HG03439 (cell line): ENCODE data around the gene MPEG1.

ENCODE experiments used
- ATAC-seq: cut with Tn5 transposase; IDR thresholded peaks from one replicate; pipeline ENCODE4 v1.9.1; 2021; ENCODE audit warnings: mild to moderate bottlenecking, moderate library complexity; ENCODE audit not compliant: unreplicated experiment

MPEG1 gene, protein sequence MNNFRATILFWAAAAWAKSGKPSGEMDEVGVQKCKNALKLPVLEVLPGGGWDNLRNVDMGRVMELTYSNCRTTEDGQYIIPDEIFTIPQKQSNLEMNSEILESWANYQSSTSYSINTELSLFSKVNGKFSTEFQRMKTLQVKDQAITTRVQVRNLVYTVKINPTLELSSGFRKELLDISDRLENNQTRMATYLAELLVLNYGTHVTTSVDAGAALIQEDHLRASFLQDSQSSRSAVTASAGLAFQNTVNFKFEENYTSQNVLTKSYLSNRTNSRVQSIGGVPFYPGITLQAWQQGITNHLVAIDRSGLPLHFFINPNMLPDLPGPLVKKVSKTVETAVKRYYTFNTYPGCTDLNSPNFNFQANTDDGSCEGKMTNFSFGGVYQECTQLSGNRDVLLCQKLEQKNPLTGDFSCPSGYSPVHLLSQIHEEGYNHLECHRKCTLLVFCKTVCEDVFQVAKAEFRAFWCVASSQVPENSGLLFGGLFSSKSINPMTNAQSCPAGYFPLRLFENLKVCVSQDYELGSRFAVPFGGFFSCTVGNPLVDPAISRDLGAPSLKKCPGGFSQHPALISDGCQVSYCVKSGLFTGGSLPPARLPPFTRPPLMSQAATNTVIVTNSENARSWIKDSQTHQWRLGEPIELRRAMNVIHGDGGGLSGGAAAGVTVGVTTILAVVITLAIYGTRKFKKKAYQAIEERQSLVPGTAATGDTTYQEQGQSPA

DNA sequence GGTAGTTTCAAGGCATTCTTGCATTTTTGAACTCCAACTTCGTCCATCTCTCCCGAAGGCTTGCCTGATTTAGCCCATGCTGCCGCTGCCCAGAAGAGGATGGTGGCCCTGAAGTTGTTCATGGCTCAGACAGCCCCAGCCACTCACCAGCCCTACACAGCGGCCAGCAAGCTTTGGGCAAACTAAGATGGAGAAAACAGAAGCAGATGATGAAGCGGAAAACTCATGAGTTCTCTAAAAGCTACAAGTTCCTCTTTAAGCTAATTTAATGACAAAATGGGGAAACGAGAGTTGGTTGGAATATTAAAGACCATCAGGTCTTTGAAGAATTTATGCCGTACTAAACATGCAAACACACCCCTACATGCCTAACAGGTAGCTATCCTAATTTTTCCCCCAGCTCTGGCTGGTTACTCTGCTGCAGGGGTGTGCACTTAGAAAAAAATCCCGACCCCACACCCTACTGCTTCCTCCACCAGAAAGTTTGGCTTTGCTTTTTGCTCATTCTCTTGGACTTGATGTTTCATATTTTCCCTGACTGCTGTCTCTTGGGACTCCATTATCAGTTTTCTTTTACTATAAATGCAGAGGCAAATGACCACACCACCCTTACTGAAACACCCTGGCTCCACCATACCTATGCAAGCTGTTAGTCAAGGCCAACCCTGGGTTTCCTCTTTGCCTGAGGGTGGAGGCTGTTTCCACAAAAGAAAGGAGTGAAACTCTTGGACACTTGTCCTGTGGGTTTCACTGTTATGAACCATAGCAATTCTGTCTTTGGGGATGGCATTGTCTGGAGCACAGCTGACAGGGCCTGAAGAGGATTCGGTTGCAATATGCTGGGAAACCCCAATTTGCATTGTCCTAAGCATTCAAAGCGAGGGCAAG, at the start of gene MPEG1:
Gene MPEG1, minus strand, starts transcription at position 184 of the 888 bp plus-strand sequence. Its CDS starts 62 bp downstream, at position 122.
- no peak for ATAC-seq

DNA sequence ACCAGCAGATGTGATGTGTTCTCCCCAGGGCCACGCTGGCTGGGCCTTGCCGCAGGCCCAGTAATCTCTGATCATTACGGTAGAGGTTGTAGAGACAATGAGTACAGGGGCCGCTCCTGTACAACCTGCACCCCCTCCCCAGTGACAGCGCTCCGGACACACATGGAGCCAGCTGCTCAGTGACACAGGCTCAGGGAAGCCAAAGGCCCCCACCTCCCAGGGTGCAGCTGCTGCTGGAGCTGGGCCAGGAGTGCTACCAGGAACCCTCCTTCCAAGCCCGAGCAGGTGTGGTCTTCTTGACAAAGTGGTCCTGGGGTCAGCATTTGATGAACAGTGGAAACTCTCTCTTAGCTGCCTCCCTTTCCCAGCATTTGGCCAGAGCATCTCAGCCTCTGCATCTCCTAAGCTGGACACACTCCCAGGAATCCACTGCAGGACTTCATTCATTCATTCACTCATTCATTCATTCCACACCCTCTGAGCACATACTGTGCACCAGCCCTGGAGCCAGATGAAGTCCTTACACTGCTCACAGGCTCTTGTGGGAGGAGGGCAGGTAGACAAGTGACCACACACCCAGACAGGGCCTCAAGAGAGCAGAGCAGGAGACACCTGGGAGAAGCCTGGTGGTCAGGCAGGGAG, 49.6 kb upstream of the MPEG1 start:
- ATAC-seq: no peak

DNA sequence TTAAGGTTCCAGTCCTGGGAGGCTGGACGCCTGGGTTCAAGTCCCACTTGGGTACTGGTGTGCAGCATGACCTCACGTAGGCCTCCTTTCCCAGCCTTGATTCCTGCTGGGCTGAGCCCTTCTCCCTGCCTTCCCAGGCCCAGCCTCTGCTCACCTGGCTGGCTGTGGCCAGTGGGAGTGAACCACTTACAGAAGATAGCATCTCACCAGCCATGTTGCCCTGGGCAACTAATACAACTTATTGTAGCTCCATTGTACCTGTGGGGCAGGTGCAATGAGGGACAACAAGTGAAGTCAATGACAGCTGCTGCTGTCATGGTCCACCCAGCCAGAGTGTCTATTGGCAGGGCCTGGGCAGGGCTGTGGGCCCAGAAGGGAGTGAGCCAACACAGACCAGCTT, 48.4 kb upstream of the MPEG1 start:
- no peak for ATAC-seq

DNA sequence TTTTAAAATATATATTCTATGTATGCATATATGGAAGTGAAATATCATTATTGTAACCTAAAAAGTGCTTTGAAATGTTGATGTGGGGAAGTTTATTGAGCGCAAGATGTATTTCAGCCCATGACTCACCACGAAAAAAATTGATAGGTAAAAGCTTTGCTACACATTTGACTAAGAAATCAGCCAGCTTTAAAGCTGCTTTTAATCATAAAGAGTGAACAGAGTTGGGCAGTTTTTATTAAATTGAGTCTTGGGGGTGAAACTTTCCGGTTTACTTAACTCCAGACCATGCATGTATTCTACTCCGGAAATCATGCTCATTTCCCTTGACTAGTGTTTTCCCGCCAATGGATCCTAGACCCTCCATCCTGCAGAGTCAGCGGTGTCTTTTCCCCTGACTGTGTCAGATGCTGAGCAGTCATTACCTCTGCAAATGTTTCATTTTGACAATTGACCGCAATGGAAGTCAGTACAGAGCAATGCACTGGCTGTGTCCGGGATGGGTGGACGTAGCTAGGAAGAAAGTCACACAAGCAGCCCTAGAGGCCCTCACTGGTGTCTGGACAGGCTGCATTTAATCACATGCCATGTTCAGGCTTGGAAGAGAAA, 47.2 kb upstream of the MPEG1 start:
- no peak for ATAC-seq

DNA sequence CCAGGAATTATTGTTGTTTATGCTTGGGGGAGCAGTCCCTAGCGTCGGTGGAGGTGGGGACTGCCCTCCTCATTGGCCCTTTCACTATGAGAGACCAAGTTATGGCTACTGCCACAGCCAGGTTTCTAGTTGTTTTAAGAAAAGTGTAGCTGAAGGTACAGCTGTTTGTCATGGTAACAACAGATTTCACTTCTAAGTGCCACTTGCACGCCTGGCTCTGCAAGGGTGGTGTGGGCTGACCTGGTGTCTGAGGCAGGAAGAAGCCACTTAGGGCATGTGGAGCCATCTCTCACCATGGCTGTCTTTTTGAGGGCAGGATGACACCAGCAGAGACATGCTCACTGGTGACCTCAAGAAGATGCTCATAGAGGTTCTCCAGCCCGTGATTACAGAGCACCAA, 46.3 kb upstream of the MPEG1 start:
- no peak for ATAC-seq

DNA sequence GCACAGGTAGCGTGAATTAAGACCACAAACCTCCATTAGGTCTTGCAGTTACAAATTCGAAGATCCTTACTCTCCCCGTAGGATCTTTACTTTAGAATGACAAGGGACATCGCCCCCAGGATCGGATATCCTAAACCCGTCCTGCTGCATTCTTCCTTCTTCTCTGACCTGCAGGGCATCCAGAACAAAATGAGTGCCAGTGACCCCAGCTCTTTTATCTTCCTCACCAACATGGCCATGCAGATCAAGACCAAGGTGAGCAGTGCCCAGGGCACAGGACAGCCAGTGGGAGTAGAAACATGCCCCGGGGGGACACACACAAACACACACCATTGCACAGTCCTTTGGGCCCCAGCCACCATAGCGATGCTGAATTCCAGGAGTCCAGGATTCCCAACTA, 42.6 kb upstream of the MPEG1 start:
- no peak for ATAC-seq

DNA sequence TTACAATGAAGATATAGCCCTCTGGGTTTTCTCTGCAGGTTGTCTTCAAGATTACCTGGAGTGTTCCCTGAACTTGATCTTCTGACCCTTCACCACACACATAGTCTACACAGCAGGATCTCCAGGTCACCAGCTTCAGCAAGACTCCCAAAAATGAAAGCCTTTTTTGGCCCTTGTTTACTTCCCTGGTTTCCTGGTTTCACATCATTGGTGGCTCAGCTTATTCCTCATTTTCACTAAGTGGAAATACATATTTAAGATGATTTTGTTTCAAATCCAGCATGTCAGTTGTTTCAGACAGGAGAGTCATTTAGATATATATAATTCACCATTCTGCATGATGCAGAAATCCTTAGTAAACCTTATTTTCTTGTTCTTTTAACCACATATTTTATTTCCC, 41.6 kb upstream of the MPEG1 start:
- no peak for ATAC-seq

DNA sequence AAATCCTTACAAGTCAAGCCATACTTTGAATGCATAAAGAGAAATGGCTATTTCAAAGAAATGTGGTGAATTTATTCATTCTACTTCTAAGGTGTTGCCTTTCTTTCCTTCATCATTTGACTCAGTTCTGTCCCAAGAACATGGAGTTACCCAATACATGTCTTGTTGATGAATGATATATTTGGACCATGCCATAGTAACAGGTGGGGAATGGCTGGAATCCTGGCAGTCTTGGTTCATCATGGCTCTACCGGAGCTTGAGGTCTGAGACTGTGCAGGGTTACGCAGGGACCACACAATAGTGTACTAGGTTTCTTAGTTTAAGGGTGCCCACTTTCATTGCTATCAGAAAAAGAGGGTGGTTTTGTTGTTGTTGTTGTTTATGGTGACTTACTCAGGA, 40.3 kb upstream of the MPEG1 start:
- ATAC-seq: no peak

DNA sequence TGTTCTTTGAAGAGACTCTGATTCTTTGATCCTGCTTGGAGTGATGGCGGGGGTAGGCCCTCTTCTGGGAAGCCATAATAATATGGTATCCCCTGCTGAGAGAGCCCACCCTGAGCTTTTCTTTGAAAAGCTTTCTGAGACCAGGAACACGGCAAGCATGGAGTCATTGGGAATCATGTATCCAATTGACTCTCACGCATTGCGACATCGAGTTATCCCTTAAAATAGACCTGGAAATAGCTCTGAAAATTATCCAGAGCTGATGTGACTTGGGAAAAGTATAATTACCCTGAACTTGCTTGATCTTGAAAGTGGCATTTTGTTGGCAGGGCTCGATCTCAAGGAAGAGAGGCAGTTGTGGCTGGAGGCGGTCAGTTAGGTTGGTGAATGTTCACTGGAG, 36.8 kb upstream of the MPEG1 start:
- no peak for ATAC-seq

DNA sequence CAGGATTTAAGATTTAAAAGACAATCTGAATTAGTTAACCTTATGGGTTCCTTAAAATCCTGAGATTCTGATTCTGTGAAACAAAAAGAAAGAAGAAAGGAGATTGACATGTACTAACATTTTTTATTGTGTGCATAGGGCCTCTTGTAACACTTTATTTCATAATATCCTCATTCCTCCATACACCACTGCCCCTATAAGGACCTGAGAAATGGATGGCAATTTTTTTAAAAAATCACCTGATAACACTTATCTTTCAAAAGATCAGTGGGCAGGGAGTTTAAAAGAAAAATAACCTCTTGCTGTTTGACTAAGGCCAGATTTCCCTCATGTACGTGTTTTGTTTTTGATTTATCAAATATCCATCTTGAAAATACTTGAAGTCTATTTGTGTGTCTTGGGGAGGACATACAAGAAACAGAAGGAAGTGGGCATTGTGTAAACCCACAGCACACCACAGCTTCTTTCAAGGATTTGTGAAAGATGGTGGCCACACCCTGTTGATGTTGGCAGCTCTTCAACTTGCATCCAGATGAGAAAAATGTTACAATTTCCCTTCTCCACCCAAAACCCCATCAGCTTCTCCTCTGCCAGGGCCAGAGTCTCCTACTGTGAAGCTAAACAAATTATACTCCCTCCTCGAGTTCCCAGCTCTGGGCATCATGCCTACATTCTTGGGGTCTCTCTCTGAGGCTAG, 35.0 kb upstream of the MPEG1 start:
- no peak for ATAC-seq

DNA sequence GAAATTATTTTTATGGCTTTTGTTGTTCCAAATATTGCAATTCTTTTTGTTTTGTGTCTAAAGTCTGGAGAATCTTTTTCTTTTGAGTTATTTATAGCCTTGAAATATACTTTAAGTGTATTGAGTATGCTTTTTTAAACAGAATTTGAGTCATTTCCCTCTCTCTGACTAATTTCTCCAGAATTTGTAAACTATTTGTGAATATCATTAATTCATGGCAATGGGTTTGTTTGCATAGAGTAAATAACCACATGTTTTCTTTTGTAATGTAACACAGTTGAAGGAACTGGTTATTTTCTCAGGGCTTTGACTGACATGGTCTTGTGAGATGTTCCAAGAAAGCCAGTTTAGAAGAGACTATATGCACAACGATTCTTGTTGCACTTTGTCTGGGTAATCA, 30.9 kb upstream of the MPEG1 start:
- no peak for ATAC-seq

DNA sequence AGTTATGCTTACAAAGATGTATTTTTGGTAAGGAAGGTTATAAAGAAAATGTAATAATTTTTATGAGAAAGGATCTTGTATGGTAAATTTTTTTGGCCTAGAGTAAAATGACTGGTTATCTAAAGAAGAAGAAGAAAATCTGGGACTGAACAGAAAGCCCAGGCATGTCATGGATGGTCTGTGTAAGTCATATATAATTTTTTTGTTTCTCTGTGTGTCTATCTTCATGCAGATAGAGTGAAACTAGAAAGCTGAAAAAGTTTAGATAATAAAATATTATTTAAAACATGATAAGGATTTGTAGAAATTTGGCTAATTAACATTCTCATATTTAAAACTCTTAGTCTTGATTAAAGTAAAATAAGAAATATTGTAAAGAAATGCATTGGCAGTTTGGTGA, 27.6 kb upstream of the MPEG1 start:
- no peak for ATAC-seq

DNA sequence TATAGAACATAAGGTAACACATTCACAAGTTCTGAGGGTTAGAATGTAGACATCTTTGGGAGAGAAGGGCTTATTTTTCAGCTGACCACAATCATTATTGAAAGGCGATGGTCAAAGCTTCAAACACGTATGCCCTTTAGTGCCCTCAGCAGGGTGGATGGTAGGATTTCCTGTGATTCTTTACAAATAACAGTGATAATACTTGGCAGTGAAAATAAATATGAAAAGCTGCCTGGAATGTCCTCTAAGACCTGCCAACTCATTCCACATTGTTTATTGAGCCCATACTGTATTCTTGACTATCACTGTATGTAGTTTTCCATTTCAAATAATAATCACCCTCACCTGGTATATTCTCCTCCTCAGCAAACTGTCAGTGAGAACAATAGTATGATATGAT, 13.7 kb upstream of the MPEG1 start:
- no peak for ATAC-seq

DNA sequence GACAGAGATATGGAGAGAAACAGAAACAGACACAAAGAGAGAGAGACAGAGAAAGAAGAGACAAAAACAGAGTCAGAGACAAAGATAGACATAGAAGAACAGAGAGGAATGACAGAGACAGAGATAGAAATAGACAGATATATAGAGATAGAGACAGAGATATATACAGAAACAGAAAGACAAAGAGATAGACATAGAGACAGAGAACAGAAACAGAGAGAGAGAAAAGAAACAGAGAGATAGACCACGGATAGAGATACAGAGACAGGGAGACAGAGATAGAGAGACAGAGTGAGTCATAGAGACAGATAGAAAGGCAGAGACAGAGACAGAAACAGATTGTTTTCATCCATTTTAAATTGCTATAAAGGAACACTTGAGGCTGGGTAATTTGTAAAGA, 12.3 kb upstream of the MPEG1 start:
- ATAC-seq: peak; percentile 59

DNA sequence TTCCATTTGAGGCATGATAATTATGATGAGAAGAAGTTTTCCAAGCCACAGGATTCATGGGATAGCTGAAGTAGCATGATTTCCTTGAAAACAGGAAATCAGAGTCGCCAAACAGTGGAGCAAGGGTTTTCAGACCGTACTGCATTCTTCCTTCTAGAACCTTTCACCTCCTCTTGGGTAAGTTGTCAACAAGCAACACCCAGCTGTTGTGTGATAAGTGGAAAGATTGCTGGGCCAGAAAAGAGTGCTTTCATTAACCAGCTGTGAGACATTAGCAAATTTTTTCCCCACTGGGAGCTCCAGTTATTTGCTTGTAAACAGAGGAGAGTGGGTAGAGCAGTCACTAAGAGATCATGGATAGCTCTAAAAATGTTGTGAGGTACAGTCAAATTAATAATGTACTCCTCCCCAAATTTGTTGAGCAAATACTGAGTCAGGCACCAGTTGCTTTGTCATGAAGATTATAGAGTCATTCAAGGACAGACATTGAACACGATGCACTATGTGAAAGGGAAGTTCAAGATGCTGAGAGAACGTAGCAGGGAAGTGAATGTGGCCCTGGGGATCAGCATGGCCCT, 11.7 kb upstream of the MPEG1 start:
- ATAC-seq: peak; percentile 46

DNA sequence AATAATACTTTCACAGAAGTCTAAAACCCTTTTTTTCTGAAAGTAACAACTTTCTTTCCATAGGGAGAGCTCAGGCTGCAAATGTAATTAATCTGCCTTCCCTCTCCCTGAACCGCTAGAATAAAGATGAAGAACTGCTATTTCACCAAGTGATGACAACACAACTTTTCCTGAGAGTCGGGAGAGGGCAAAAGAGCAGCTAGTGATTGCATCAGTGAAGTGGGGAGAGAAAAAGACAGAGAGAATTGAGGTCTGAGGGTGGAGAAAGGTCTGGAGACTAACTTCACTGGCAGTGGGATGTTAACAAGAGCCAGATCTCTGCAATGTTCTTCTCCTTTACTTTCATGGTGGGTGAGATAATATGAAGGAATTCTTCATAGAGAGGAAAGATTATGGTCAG, 10.9 kb upstream of the MPEG1 start:
- ATAC-seq: no peak

DNA sequence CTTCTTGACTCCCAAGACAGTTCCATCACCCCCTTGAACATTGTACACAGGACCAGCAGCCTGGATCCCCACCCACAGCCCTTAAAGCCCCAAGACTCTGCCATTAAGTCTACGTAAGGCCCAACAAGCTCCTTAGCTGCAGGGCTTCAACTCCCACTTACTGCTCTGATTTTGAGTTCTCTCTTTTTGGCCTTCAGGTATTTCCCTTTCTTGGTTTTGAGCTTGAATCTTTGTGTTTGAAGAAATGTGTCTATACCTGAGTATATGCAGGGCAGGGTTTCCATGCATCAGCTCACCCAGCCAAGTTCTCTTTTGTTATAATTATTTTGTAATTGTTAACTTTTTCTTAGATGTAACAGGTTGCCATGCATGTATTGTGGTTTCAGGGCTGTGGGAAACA, 10.4 kb upstream of the MPEG1 start:
- no peak for ATAC-seq

DNA sequence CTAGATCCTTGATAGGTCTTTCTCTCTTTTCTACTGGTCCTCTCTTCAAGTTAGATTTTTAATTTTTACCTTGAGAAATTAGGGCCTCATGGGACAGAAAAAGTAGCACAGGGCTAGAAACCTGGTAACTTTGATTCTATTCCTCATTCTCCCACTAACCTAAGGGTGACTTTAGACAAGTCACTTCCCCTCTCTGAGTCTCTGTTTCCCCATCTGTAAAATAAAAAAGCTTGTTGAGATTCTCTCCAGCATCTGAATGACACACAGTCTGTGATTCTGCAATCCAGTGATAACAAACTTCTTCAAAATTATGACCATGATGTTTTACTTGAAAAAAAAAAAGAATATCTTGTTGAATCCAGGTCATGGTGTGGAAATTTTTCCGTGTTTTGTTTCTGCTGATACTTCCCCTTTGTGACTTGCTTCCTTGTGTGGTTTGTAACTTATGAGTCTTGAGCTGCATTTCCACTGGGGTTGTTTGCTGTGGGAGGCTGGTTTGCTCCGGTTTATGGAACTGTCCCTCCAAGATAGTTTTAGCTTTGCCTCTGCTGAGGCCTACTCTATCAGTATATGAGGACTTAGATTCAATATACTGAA, 9.8 kb upstream of the MPEG1 start:
- no peak for ATAC-seq

DNA sequence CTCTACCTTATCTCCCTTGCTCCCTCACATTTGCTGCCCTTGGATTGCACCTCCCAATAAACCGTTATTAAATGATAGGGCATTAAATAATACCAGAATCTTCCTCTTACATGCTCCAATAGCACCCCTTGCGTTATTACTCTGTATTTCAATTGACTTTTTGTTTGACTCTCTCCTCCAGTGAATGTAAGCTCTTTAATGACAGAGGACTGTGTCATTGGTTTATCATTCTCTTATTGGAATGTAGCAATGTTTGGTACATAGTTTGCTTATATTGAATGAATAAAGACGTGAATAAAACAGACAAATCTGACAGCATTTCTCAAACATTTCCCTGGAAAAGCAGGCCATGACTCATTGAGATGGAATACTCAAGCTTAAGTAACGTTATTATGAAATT, 8.7 kb upstream of the MPEG1 start:
- no peak for ATAC-seq
